Fibroblast of the conjunctiva (primary cell): ENCODE results near the gene GTF2I.
"Not testable (repeated sequence)": the region's sequence is repeated elsewhere in the genome, so short reads cannot be mapped to it uniquely, and the experiment has no call there.

Experiments used
- DNase-seq: peaks from one replicate; pipeline ENCODE4 v3.0.0-alpha.2; 2010; ENCODE audit warnings: low read depth

Gene GTF2I

GRCh38 chr7:74656837-74657691 is 454 bp upstream of the GTF2I start:
- DNase-seq: peak; percentile 95

DNA sequence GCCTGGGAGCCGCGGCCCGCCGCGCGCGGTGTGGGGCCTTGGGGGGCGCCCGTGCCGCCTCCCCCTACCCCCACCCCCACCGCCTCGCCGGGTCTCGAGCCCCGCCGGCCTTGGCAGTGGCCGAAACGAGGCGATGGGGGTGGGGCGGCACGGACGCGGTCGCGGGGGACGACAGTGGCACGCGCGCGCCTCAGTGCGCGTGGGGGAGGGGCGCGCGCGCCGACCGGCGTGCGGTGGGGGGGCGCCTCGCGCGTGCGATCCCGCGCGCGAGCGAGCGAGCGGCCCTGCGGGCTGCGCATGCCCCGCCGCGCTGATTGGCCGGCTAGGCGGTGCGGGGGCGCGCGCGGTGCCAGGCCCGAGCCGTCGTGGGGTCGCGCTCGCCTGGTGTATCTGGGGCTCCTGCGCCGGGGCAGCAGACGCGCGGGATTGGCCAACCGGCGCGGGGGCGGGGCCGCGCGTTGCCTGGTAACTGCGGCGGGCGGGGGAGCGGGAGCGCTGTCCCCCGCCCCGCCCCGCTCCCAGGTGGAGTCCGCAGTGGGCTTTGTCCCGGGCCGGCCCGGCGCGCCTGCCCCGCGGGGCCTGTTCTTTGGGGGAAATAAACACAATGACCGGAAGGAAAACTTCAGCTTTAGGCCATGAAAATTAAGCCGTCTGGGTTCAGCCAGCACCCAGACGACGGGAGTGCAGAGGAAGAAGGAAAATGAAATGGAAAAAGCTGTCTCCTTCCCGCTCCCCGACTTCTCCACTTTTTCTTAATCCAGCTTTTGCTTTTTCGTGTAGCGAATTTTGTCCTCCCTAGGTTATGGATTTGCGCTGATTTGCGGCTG is 873 bp downstream of the GTF2I start:
- peak; percentile 84 for DNase-seq

DNA sequence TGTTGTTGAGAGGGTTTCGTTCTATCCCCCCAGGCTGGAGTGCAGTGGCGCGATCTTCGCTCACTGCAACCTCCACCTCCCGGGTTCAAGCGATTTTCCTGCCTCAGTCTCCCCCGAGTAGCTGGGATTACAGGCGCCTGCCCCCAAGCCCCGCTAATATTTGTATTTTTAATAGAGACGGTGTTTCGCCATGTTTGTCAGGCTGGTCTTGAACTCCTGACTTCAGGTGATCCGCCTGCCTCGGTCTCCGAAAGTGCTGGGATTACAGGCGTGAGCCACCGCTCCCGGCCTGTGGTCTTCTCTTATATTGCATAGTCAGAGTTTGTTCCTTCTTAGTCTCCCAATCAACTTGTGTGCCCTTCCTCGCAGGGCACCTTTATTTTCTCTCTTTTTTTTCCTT is 2.7 kb downstream of the GTF2I start:
- not testable (repeated sequence) for DNase-seq

GRCh38 chr7:74661836-74662794 is 4.6 kb downstream of the GTF2I start:
- not testable (repeated sequence) for DNase-seq

GRCh38 chr7:74665296-74665938 is 7.9 kb downstream of the GTF2I start:
- no peak for DNase-seq

DNA sequence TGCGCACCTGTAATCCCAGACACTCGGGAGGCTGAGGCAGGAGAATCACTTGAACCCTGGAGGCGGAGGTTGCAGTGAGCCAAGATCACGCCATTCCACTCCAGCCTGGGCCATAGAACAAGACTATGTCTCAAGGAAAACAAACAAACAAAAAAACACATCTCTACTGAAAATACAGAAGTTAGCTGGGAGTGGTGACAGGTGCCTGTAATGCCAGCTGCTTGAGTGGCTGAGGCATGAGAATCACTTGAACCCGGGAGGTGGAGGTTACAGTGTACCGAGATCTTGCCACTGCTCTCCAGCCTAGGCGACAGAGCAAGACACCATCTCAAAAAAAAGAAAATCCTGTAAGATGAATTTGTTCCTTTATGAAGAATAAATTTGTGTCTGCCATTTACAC is 9.5 kb downstream of the GTF2I start:
- not testable (repeated sequence) for DNase-seq

DNA sequence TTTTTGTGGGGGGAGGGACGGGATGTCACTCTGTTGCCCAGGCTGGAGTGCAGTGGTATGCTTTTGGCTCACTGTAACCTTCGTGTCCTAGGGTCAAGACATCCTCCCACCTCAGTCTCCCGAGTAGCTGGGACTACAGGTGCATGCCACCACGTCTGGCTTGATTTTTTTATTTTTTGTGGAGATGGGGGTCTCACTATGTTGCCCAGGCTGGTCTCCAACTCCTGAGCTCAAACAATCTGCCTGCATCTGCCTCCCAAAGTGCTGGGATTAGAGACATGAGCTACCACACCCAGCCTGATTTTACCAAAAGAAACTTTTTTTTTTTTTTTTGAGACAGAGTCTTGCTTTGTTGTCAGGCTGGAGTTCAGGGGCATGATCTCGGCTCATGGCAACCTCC is 10.0 kb downstream of the GTF2I start:
- DNase-seq: not testable (repeated sequence)

GRCh38 chr7:74671602-74672001 is 14.1 kb downstream of the GTF2I start:
- DNase-seq: no peak

DNA sequence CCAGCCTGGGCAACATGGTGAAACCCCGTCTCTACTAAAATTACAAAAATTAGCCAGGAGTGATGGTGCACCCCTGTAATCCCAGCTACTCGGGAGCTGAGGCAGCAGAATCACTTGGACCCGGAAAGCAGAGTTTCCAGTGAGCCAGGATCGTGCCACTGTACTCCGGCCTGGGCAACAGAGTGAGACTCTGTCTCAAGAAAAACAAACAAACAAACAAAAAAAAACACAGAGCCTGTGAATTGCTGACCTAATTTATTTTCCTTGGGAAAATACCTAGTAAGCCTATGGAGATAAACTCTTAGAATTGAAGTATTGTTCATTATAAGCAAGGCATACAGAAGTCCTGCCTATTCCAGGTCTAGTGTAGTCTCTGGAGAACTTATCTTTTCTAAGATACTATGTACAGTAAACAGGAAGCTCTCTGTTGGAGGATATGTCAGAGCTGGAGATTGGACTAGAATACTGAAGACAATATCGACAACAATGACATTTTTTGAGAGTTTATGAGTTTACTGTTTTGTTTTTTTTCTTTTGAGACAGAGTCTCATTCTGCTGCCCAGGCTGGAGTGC is 14.9 kb downstream of the GTF2I start:
- DNase-seq: no peak

GRCh38 chr7:74674166-74674565 is 16.6 kb downstream of the GTF2I start:
- DNase-seq: no peak

DNA sequence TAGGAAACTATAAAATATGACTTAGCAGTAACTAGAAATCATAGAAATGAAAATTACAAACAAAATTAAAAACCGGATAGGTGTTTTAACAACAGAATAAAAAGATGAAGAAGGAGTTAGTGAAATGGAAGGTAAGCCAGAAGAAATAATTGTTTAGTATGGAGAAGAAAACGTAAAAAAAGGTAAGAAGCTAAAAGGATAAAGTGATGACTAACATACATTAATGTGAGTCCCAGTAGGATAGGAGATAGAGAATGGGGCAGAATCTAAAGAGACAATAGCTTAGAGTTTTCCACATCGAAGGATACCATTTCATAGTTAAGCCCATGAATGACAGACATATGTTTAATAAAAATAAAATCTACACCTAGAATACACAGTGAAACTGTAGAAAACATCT is 25.3 kb downstream of the GTF2I start:
- DNase-seq: no peak

DNA sequence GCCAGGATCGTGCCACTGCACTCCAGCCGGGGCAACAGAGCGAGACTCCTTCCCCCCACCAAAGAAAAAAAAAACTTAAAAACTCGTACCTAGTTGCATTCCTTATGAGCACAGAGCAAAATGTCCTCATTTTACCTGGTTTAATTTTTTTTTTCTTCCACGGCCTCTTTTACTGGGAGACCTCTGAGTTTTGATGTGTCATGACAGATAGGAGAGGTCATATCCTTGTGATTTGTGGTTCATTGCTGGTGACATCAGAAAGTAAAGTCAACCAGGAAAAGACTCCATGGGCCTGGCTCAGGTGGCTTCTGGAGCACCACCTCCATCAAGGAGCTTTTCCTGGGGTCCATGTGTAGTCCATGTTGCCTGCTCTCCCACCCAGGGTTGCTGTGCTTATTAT is 26.3 kb downstream of the GTF2I start:
- DNase-seq: no peak

- DNase-seq: no peak
Observed at GRCh38 chr7:74684473-74684872, 27.0 kb downstream of the GTF2I start.

DNA sequence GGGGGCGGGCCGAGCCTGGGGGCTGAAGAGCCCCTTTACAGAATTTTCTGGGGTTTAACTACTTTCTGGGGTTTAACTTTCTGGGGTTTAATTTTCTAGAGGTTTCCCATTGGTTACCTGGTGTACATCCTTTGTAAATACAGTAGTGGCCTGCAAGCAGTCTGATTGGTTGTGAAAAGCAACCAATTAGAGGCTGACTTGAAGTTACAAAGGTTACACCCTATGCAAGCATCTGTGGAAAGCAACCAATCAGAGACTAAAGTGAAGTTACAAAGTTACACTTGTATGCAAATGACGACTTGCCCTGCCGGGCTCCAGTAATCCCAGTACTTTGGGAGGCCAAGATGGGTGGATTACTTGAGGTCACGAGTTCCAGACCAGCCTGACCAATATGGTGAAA is 27.4 kb downstream of the GTF2I start:
- no peak for DNase-seq

DNA sequence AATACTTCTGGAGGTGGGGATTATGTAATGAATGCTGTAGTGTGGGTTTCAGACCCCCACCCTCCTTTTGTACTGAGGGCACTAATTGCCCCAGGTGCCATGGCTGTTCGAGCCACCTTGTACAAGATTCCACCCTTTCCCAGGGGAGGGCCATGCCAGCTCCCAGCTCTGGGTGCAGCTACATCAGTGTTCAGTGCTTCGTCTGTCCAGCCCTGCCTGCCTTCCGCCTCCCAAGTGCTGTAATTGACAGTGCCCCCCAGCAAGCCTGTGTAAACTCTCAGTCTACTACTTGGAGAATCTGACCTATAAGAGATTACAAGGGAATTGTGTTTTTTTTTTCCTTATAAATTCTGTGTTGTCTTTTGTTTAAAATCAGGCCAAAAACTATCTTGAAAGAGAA is 33.0 kb downstream of the GTF2I start:
- no peak for DNase-seq

DNA sequence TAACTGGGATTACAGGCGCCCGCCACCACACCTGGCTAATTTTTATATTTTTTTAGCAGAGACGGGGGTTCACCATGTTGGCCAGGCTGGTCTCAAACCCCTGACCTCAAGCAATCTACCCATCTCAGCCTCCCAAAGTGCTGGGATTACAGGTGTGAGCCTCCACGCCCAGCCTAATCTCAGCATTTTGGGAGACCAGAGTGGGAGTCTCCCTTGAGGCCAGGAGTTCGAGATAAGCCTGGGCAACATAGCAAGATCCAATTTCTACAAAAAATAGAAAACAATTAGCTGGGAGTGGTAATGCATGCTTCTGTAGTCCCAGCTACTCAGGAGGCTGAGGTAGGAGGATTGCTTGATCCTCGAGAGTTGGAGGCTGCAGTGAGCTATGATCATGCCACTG is 46.9 kb downstream of the GTF2I start:
- DNase-seq: not testable (repeated sequence)

GRCh38 chr7:74707238-74707637 is 49.7 kb downstream of the GTF2I start:
- DNase-seq: no peak

DNA sequence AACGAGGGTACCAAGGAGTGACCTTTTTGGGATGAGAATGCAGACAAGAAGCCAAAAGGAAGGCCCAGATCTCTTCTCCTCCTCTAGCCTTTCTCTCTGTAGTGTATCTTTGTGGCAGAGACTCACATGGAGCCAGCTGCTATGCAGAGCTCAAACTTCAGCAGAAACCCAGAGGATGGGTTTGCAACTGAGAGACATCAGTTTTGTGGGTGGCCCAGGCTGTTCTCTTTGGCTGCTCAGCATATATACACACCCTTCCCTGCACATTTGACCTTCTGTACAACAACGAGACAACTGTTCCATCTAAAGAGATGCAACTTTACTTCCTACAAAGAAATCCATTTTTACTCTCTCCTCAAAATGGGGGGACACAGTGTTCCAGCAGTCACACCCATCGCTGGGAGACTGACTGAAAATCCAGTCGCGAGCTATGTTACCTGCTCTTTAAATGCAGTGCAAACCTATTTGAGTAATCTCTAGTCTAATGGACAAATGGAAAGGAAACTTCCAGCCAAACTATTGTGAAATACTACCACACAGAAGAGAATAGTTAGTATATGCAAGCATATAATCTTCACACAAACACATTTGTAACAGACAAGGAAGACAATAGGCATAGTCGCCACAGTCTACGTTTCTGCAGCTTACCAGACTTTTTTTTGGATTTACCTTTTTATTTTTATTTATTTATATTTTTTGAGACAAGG is 51.2 kb downstream of the GTF2I start:
- no peak for DNase-seq

DNA sequence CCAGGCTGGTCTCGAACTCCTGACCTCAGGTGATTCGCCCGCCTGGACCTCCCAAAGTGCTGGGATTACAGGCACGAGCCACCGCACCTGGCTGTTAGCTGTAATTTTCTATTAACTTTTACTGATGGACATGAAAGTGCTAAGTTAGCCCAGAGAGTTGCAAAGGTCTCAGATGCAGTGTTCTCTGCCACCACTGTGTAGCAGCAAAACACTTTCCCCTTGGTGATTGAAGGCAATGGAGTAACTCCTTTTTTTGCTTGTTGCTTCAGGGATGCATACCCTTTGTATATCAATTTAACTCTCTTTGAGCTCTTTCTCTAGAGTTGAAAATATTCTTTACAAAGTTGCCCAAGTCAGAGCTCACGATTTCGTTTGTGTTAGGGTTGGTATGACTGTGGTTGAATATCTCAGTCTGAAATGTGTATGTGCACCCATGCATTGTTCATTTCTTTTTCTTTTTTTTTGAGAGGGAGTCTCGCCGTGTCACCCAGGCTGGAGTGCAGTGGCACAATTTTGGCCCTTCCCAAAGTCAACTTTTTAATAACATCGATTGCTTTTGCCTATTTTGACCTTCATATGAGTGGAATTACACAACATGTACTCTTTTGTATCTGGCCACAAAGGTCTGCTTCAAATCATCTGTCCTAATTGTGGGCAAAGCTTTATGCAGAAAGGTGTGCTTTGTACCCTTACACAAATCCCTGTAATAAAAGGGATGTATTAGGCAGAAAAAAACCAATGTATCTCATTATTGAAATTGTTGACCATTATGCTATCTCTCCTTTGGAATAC is 52.6 kb downstream of the GTF2I start:
- DNase-seq: no peak

- no peak for DNase-seq
Observed at GRCh38 chr7:74713567-74713966, 56.0 kb downstream of the GTF2I start.
